NCI-H69 (cell line): ENCODE results near the gene RET.

Source experiments
- DNase-seq: peaks from one replicate; lab custom pipeline; 2025; lab: John Stamatoyannopoulos, UW

Gene RET

GRCh38 chr10:43044961-43045621 is 31.8 kb upstream of the RET start:
- DNase-seq, result no peak

DNA sequence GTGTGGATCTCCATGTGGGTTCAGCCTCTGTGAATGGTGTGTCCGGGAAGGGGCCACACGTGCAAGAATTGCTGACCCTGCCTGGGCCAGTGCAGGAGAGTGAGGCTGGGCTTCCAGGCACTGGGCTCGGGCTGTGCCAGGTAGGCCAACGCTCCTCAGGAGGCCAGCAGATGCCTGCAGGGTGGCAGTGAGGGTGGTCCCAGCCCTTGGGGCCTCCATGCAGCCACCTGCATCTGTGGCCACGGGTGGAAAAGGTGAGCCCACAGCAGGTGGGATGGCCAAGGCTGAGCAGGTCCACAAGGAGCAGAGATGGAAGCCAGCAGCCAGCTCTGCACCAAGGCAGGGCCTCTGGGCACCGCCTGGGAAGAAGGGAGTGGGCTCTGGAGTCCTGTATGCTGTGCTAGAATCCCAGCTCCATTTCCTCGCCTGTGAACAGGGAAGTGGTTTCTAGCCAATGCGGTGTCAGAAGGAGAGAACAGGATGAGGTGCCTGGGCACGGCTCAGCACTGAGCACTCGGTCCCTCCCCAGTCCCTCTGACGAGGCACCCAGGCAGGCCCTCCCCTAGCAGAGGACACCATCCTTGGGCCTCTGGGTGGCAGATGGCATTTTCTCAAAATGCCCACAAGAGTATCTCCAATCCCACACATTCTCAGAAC is 31.1 kb upstream of the RET start:
- DNase-seq, result no peak

DNA sequence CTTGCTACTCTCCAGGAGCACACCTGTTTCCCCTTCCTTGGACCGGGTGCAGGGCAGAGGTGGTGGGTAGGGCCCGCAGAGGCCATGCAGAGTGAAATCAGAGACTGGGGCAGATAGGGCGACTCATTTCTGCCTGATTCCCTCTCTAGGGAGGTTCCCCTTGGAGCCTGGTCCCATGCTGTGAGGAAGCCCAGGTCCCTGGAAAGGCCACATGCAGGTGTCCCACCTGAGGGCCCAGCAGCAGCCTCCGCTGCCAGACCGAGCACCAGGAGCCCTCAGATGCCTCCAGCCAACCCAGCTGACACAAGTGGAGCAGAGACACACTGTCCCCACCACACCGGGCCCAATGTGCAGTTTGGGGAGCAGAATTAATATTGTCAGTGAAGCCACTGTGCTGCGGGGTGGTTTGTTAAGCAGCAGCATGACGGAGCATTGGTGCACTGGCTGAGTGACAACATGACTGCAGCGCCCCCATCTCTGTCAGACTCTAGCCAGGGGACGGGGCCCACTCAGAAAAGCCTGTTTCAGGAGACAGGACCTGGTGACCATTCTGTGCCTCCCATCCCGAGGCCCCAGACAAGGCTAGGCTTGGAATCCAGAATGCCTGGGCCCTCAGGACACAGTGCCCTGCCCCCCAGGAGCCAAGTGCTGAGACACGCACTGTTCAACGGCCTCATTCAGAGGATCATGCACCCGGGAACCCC is 30.4 kb upstream of the RET start:
- DNase-seq, result no peak

- DNase-seq, result no peak
These were observed 29.4 kb upstream of the RET start for GRCh38 chr10:43047288-43047970.

DNA sequence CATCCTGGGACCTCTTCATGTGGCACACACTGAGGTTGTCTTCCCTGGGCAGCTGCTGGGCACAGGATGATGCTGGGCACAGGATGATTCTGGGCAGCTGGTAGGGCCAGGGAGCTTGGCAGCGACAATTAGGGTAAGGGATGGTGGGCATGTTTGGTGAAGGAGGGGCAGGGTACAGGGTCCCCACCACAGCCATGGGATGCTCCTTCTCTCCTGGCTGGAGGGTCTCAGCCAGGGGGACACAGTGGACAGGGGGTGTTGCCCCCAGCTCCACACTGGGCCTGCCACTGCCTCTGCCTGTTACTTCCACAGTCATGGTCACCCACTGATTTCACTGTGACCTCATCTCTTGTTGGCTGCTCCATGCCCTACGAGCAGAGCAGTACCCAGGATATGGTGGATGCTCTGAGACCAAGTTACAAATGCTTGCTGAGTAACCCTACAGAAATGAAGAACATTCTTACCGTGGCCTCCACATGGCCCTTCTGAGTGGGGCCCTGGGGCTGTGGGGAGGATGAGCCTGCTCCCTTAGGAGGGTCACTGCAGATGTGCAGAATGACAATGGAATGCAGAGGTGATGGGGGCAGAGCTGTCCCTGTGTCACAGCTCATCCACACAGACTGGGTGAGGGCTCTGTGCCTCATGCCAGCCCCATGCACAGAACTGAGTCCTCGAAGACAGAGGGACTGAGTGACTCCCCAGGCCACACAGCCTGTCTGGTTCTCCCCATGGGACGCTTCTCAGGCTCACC is 28.4 kb upstream of the RET start:
- DNase-seq, result no peak

- DNase-seq, result no peak
These were observed 27.8 kb upstream of the RET start for GRCh38 chr10:43049081-43049551.

DNA sequence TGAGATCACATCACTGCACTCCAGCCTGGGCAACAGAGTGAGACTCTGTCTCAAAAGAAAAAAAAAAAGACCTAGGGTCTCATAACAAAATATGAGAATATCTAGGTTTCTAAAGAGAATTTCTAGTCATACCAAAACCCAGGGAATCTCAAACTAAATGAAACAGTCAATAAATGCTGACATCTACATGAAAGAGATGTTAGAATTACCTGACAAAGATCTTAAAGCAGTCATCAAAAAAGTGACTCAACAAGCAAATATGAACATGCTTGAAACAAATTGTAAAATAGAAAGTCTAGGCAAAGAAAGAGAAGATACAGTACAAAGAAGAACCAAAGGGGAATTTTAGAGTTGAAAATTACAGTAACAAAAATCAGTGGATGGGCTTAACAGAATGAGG is 26.9 kb upstream of the RET start:
- no peak for DNase-seq

- DNase-seq, result no peak
These were observed 23.0 kb upstream of the RET start for GRCh38 chr10:43053825-43054224.

- no peak for DNase-seq
These were observed 22.3 kb upstream of the RET start for GRCh38 chr10:43054593-43054992.

DNA sequence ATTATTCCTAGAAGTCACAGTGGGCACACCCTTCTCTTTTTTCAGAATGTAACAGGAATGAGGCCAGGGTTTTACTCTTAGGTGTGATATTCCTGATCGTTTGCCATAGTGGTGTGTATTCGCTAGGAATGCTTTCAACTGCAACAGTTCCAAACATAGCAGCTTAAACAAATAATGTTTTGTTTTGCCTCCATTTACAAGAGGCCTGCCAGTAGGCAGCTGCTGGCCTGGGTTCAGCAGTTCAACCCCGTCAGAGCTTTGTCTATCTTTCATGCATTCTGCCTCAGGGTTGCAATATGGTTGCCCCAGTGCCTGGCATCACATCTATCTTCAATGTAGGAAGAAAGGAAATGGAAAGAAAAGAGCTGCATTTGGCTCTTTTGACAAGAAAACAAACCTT is 21.7 kb upstream of the RET start:
- no peak for DNase-seq

GRCh38 chr10:43055991-43056567 is 20.8 kb upstream of the RET start:
- DNase-seq, result no peak

DNA sequence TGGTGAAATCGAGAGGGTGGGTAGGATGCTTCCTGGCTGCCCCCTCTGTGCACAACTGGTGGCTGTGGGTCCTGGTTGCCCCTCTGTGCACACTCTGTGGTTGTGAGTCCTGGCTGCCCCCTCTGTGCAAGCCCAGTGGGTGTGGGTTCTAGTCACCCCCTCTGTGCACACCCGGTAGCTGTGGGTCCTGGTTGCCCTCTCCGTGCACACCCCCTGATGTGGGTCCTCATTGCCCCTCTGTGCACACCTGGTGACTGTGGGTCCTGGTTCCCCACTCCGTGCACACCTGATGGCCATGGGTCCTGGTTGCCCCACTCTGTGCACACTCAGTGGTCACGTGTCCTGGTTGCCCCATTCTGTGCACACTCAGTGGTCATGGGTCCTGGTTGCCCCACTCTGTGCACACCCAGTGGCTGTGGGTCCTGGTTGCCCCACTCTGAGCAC is 20.3 kb upstream of the RET start:
- DNase-seq, result no peak

DNA sequence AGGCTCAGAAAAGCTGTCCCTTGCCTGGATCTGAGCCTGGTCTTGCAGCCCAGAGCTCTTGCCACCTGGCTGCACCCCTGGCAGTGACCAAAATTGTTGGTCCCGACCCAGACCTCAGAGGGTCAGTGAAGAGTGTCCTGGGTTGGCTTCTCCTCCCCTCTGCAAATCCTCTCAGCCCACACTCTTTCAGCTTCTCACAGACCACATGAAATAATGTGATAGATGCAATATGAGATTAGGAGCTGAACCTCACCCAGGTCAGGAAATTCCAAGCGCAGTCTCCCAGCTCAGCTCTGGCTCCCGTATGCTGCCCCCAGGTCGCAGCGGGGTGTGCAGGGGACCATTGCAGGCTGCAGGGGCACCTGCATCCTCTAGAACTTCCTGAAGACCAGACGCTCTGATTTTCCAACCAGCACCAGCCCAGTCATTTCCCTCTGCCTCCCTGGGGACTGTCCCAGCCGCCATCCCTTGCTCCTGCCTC is 19.6 kb upstream of the RET start:
- no peak for DNase-seq

GRCh38 chr10:43057831-43058340 is 19.0 kb upstream of the RET start:
- no peak for DNase-seq

GRCh38 chr10:43058716-43059335 is 18.0 kb upstream of the RET start:
- no peak for DNase-seq

DNA sequence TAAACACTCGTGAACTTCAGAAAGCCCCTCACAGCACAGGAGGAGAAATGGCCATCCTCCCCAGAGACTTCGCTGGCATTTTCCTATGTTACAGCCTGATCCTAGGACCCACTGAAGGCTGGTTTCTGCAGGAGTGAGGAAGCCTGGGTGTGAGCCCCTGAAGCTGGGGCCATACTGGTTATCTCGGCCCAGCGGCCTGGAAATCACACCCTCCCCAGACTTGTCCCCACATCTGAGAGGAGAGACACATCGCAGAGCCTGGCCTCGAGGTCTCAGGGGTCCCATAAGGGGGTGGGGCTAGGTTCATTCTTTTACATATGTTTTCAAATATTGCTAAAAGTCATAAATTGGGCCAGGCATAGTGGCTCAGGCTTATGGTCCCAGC is 17.5 kb upstream of the RET start:
- DNase-seq, result no peak

DNA sequence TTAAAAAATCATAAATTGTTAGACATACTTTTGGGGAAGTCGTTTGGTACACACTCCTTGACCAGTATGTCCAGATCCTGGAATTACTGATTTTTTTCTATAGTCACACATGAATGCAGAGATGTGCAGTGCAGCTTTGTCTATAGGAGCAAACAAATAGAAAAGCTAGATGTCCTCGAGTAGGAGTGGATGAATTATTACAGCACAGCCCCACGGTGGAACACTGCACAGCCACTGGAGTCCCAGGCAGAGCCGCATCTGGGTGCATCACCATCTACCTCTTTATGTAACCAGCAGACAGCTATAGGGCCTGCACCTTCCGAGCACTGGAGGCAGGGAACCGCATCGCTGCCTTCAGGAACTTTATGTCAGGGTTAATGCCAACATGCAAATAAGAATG is 17.0 kb upstream of the RET start:
- DNase-seq, result no peak

DNA sequence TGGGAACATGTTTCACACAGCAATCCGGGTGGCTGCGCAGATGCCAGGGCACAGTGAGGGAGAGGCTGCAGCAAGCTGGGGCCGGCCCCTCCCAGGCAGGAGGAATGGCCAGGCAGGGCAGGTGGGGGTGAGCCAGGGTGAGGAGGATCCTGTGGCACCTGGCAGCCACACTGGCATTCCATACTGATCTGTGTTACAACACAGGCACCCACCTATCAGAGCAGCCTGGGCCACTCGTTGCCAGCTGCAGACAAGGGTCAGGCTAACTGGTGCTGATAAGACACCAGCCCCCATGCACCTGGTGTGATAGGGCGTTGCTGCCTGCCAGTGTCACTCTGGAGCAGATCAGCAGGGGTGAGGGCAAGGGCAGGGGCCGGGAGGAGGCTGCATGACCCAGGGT is 16.6 kb upstream of the RET start:
- DNase-seq, result no peak

DNA sequence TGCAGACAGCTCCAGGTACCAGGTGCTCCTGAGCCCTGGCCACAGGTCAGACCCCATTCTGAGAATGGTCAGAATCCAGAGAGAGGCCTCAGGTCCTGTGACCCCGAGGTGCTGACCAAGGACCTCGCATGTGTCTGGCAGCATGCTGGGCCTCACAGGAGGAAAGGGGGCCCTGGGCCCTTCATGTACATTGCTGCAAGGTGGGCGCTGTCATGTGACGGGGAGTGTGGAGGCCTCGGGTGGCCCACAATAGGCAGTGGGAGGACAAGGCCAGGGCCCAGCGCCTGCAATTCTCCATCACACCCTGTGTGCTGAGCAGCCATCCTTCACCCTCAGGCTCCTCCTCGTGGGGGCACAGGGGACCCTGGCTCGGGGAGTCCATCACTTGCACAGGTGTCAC is 15.5 kb upstream of the RET start:
- DNase-seq, result no peak

DNA sequence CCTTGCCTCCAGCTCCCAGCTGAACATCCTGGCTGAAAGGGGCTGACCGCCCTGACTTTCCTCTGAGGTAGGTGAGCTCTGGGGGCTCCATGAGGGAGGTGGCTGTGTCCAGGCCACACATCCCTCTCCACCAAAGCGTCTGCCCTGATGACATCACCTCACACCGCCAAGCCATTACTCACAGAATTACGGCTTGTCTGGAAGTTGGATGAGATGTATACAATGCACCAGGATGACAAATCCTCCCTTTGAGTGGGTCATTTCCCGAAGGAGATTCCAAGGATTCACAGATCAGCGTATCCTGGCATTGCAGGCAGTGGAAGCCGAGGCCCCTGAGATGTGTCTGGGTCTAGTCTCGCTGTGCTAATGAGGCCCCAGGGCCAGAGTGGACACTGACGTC is 15.1 kb upstream of the RET start:
- DNase-seq, result no peak
